HT1080 (cell line): ENCODE data around the gene ZGRF1. TPM values are rescaled to one million over a fixed set of nuclear protein-coding genes. Genes with fewer than 3 reads are reported as not detected.
"Not testable (repeated sequence)": the region's sequence is repeated elsewhere in the genome, so short reads cannot be mapped to it uniquely, and the experiment has no call there.

Experiments used
- DNase-seq: peaks from one replicate; pipeline ENCODE4 v3.0.0-alpha.2; 2015; ENCODE audit warnings: low read depth
- total RNA-seq: library from RNA; depleted of rRNA; stranded (reverse); fragments of >200 nt; shearing (Covaris generic); gene quantifications from 2 replicates; pipeline ENCODE4 v1.2.3, GENCODE V29; 2014

ZGRF1 gene
- total RNA-seq, 1 experiment from 2014 or later = 13.0 TPM

DNA sequence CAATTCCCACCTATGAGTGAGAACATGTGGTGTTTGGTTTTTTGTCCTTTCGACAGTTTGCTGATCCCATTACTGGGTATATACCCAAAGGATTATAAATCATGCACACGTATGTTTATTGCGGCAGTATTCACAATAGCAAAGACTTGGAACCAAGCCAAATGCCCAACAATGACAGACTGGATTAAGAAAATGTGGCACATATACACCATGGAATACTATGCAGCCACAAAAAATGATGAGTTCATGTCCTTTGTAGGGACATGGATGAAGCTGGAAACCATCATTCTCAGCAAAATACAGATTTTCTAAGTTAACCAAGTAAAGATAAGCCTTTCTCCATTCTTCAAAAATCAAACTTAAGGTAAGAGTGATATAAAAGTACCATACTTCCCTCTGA lies 82.4 kb downstream of the ZGRF1 start:
- DNase-seq = not testable (repeated sequence)

- peak; percentile 46 for DNase-seq
Measured at GRCh38 chr4:112552668-112553067, 84.0 kb downstream of the ZGRF1 start.

DNA sequence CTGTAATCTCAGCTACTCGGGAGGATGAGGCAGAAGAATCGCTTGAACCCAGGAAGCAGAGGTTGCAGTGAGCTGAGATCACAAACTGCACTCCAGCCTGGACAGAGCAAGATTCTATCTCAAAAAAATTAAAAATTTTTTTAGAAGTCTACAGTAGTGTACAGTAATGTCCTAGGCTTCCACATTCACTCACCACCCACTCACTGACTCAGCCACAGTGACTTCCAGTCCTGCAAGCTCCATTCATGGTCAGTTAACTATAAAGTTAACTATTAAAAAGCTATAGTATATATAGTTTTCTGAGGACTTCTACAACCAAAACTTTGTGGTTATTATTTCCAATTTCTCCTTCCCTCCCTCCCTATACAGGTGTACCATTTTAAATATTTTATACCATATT lies 86.0 kb downstream of the ZGRF1 start:
- no peak for DNase-seq

DNA sequence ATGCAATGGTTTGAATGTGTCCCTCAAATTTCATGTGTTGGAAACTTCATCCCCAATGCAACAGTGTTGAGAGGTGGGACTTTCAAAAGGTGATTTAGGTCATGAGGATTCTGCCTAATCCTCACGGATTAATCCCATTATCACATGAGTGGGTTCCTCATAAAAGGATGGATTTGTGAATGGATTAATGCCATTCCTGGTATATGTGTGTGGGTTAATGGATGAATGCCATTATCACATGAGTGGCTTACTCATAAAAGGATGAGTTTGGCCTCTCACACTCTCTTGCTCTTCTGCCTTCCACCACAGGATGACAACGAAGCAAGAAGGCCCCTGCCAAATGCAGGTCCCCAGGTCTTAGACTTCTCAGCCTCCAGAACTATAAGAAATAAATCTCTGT lies 90.2 kb downstream of the ZGRF1 start:
- no peak for DNase-seq

GRCh38 chr4:112545346-112545745 lies 91.4 kb downstream of the ZGRF1 start:
- no peak for DNase-seq

- DNase-seq = no peak
Measured at GRCh38 chr4:112540695-112541094, 96.0 kb downstream of the ZGRF1 start.

GRCh38 chr4:112536123-112536522 lies 100.6 kb downstream of the ZGRF1 start:
- no peak for DNase-seq

DNA sequence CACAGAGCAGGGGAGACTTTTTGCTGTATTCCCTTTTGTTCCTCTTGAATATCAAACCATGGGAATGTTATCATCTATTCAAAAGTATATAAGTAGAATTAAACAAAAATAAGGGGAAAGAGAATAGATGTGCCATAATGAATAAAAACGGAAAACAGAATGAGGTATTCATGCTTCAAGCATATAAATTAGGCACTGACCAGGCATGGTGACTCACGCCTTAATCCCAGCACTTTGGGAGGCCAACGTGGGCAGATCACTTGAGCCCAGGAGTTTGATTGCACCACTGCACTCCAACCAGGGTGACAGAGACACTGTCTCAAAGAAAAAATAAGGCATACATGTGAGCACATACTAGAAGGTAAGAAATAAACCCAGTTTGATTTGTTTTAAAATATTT lies 104.4 kb downstream of the ZGRF1 start:
- DNase-seq = peak; percentile 64

DNA sequence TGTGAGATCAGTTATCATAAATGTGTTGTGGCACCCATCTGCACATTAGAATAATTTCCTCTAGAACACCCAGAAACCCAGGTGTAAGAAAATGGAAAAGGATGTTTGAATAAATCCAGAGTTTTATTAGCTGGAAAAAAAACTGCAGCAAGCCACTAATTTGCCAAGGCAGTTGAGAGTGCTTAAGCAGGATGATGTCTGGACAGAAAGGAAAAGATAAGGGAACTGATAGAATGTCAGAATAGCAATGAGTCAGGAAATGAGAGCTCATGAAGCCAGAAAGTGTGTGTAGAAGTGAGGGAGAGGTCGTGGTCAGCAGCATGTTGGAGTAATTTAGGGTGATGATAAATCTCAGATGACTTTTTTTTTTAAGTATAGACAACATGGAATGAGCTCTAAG lies 105.6 kb downstream of the ZGRF1 start:
- DNase-seq = no peak

- DNase-seq = peak; percentile 23
Measured at GRCh38 chr4:112526061-112526460, 110.6 kb downstream of the ZGRF1 start.

GRCh38 chr4:112523764-112524505 lies 112.8 kb downstream of the ZGRF1 start:
- no peak for DNase-seq

- DNase-seq = no peak
Measured at GRCh38 chr4:112523008-112523721, 113.5 kb downstream of the ZGRF1 start.

- not testable (repeated sequence) for DNase-seq
Measured at GRCh38 chr4:112522431-112522830, 114.3 kb downstream of the ZGRF1 start.

DNA sequence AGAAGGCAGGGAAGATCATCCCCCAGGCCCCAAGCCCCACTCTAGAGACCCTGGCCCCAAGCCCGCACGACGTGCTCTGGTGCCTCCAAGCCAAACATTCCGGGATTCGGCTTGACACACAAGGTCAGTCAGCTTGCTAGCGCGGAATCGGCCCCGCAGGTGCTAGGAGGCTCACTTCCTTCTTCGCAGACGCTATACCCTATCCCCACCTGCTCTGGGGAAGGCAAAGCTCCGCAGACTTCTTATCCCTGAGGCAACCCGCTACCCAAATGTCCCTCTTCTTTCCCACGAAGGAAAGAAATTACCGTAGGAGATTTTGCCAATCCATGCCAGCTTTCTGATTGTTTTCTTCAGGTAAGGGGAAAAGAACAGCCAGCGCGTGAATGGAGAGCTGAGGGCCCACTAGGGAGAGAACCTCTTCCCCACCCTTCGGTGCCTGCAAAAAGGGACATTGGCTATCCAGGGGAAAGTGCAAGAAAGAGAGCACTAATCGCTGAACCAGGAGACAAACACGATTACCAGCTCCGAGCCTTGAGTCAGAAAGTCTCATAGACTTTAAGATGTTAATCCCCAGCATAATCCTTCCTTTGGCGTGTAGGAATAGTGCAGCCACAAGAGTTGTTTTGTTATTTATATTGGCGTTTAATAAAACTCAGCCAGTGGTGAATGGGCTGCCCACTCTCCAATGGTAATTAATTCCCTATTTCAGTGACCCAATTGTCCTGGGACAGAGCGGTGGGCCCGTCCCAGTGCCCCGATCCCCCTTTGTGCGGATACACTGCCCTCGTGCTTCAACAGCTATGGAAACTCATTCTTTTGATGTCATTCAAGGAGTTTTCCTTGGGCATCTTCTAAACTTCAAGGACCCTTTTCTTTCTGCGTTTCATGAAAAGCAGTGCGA lies 115.3 kb downstream of the ZGRF1 start:
- DNase-seq = no peak

- no peak for DNase-seq
Measured at GRCh38 chr4:112520598-112521122, 116.0 kb downstream of the ZGRF1 start.

DNA sequence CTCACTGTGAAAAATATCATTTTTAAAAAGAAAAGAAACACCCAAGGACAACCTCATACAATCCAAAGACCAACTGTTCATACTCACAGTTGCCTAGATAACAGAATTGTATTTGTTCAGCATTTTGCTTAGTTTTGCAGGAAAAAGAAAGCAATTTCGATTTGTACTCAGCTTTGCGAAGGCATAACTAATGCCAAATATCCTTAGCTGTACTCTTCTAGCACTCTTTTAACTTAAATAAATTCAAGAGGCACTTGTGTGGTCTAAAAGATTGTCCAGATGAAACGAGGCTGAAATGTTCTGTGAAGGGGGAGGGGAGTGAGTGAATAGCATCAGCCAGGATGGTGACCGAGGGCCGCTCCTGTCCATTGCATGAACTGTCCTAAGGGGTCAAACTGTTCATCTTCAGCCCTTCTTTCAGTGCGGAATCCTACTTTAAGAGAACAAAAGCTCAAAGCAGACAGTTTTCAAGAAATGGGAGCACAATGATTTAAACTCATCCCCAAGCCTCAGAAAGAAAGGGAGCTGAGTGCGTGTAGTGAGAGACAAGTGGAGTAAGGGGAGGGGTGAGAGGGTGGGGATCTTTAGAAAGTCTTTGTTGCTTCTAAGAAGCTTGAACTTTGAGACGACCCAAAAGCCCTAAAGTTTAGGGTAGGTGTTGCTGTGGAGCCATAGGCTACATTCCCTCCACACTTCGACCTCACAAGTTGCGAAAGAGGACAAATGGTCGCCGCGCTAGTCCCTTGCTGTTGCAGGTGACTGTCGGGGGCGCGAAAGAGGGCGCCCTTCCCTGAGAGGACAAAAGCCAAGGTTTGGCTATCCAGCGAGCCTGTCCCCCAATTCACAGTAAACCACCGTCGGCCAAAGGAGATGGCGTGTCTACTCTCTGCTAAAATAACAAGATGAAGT lies 116.8 kb downstream of the ZGRF1 start:
- DNase-seq = no peak

DNA sequence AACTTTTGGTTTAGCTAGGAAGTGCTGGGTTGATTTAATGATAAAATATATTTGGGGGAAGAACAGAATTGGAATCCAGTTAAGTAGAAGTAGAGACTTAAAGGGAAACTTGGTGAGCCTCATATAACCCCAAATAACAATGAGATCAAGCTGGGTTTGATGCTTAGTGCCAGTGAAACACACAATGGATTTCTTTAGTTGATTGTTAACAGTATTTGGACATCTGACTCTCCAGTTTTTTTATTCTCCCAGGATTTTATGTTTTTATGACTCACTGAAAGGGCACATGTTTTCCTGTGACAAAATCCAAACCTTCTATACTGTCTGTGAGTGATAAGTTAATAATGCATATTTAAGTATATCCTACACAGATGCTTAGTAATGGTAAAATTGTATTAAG lies 118.0 kb downstream of the ZGRF1 start:
- peak; percentile 43 for DNase-seq

- no peak for DNase-seq
Measured at GRCh38 chr4:112517911-112518310, 118.8 kb downstream of the ZGRF1 start.

DNA sequence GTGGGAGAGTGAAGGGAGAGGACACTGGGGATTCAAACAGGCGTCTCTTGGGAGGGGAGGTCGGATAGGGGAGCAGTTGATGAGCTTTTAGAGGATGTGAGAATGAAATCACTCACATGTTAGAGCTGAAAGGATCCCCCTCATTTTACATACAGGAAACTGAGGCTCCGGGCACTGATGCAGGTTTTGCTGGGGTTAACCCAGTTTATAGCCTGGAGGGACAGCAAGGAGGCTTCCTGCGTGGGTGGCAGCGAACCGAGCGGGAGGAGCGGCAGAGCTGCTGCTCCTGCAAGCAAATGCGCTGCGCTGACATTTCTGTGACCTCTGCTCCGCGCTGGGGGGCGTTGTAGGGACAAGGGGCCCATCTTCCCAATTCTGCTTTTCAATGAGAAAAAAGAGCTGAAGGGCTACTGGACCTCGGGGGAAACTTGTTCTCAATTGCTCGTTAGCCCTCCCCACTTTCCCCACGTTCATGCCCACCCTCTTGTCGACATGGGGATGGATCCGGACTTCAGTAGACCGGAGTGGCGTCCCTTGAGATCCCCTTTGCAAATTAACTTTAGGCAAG lies 119.6 kb downstream of the ZGRF1 start:
- DNase-seq = no peak

DNA sequence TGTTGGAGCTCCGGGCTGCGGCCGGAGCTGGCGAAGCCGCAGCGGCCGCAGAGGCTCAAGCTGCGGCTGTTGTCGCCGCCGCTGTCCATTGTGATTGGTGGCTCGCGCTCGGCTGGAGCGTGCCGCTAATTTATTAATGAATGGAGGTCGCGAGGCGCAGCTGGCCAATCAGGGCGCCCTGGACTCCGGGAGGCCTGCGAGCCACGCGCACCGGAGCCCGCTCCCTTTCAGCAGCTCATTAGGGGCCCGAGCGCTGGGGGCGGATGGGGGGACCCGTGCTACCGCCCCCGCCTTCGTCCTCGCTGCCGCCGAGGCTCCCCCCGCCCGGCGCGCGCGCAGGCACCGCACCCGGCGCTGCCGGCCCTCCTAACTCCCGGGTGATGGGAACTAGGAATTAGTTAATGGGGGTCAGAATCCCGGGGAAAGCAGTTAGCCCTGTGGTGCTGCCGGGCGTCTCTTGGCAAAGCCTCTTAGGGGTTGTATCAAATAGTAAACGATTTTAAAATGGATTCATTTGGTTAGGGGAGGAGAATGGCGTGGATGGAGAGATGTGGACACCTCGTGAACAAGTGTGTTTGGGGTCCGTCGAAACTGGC lies 120.1 kb downstream of the ZGRF1 start:
- DNase-seq = no peak
